ENCODE results near the gene ZNF296. TPM values are rescaled to one million over a fixed set of nuclear protein-coding genes. Genes with fewer than 3 reads are reported as not detected.

ZNF296 gene
- total and polyA plus RNA-seq, 12 donors: 0.15 to 0.95 (median 0.22) TPM; not detected in 5

- peaks cover 16 to 99% (median 78%) of the 10 kb centered on the region in 9 donors for H3K4me1 ChIP-seq
- no peak for DNase-seq
- no peaks in the 10 kb centered on the region for H3K9me3 ChIP-seq
- no peak for TF ChIP-seq CTCF (IDR thresholded peaks at IDR 0.05)
- H3K36me3 ChIP-seq: peaks cover 0 to 8% (median 0%) of the 10 kb centered on the region in 9 donors
- H3K27me3 ChIP-seq: no peaks in the 10 kb centered on the region
- intact Hi-C loops (cut with DNase I): loop anchor here in 2 of 10 donors (5.0 to 10.0 kb wide), 2 partner anchors 78 to 85 kb away; partner anchors contain the start of genes BLOC1S3 (in 1 of the 2) and TRAPPC6A (in 1 of the 2)
- H3K27ac ChIP-seq: peak overlapping the region in 8 of 10 donors; percentile 10 to 75 (median 54)
- peak in 3 of 8 donors; percentile 18 to 41 (median 37) for ATAC-seq
- no peak overlapping the region for H3K4me3 ChIP-seq
- 79 to 80% methylated on average over 25 of the region's 25 CpGs for WGBS, 2 donors
Measured at GRCh38 chr19:45099467-45100191, 23.4 kb upstream of the ZNF296 start.

- peak in 7 of 8 donors; percentile 28 to 68 (median 59) for ATAC-seq
- H3K4me3 ChIP-seq: no peak overlapping the region
- no peaks in the 10 kb centered on the region for H3K9me3 ChIP-seq
Measured at GRCh38 chr19:45098521-45099466, 22.5 kb upstream of the ZNF296 start.

GRCh38 chr19:45097776-45098520 is 21.7 kb upstream of the ZNF296 start:
- peak in 1 of 2 donors; percentile 50 for DNase-seq
- Histone ChIP-seq H3K4me1 (peaks cover 19 to 94% (median 73%) of the 10 kb centered on the region in 9 donors), H3K9me3 (no peaks in the 10 kb centered on the region), H3K4me3 (no peak overlapping the region), H3K27ac (peak overlapping the region in 9 of 10 donors; percentile 1 to 75 (median 58)), H3K27me3 (no peaks in the 10 kb centered on the region), H3K36me3 (peaks cover 0 to 8% (median 0%) of the 10 kb centered on the region in 9 donors)
- ATAC-seq: peak; percentile 34 to 80 (median 59)
- intact Hi-C loops (cut with DNase I): loop anchor here in 1 of 10 donors (10.0 kb wide), 1 partner anchor 87 kb away; no protein-coding TSS in a partner anchor
- no peak for TF ChIP-seq CTCF (IDR thresholded peaks at IDR 0.05)
- 61% methylated on average over 16 of the region's 16 CpGs for WGBS, 2 donors

More at GRCh38 chr19:45098521-45099466, 22.5 kb upstream of the ZNF296 start:
- intact Hi-C loops (cut with DNase I): loop anchor here in 1 of 10 donors (10.0 kb wide), 1 partner anchor 86 kb away; no protein-coding TSS in a partner anchor
- H3K27ac ChIP-seq: peak overlapping the region in 9 of 10 donors; percentile 1 to 75 (median 58)
- DNase-seq: peak; percentile 34 to 44
- WGBS, 2 donors: 37 to 45% methylated on average over 15 of the region's 15 CpGs
- H3K4me1 ChIP-seq: peaks cover 22 to 99% (median 79%) of the 10 kb centered on the region in 9 donors
- peaks cover 0 to 8% (median 0%) of the 10 kb centered on the region in 9 donors for H3K36me3 ChIP-seq
- no peaks in the 10 kb centered on the region for H3K27me3 ChIP-seq
- TF ChIP-seq CTCF (IDR thresholded peaks at IDR 0.05): no peak

Measured in heart right ventricle (tissue), 16 donors.